ENCODE results near the gene JMJD7. TPM values are rescaled to one million over a fixed set of nuclear protein-coding genes. Genes with fewer than 3 reads are reported as not detected.

The JMJD7 gene
- total RNA-seq, 1 experiment from 2014 or later = 11.7 TPM

GRCh38 chr15:41870689-41871081 is 42.8 kb downstream of the JMJD7 start:
- no peaks in the 10 kb centered on the region for H3K4me1 ChIP-seq (replicated peaks; ENCODE audit: insufficient read depth)
- CTCF ChIA-PET = no interaction called here
- H3K9me3 ChIP-seq (ENCODE audit: insufficient read depth, low read depth) = no peaks in the 10 kb centered on the region
- no peaks in the 10 kb centered on the region for H3K27me3 ChIP-seq (ENCODE audit: insufficient read depth, low read depth)
- H2AFZ ChIP-seq = no peak overlapping the region
- H3K4me3 ChIP-seq = no peak overlapping the region
- no peaks in the 10 kb centered on the region for H3K79me2 ChIP-seq (ENCODE audit: low read depth)
- H4K20me1 ChIP-seq (ENCODE audit: insufficient read depth) = no peaks in the 10 kb centered on the region
- no peak overlapping the region for H3K4me2 ChIP-seq
- POLR2A ChIA-PET (ENCODE audit: unreplicated experiment) = interaction anchor here (0.6 to 0.7 kb wide), 4 partner anchors 10 to 669 kb away, joined by 3 to 18 read pairs (median 6); no protein-coding TSS in a partner anchor
- no TSS peak for BruUV-seq (replicated peaks)
- no peak overlapping the region for H3K27ac ChIP-seq
- TF ChIP-seq EZH2 (IDR thresholded peaks at IDR 0.05; ENCODE audit: low read depth) = no peak
- TF ChIP-seq, protein P1, sequence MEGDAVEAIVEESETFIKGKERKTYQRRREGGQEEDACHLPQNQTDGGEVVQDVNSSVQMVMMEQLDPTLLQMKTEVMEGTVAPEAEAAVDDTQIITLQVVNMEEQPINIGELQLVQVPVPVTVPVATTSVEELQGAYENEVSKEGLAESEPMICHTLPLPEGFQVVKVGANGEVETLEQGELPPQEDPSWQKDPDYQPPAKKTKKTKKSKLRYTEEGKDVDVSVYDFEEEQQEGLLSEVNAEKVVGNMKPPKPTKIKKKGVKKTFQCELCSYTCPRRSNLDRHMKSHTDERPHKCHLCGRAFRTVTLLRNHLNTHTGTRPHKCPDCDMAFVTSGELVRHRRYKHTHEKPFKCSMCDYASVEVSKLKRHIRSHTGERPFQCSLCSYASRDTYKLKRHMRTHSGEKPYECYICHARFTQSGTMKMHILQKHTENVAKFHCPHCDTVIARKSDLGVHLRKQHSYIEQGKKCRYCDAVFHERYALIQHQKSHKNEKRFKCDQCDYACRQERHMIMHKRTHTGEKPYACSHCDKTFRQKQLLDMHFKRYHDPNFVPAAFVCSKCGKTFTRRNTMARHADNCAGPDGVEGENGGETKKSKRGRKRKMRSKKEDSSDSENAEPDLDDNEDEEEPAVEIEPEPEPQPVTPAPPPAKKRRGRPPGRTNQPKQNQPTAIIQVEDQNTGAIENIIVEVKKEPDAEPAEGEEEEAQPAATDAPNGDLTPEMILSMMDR (conservative IDR thresholded peaks at IDR 0.05) = no peak
- H3F3A ChIP-seq (ENCODE audit: insufficient read depth, low read depth) = no peaks in the 10 kb centered on the region
- DNase-seq = peak in 1 of 2 experiments; percentile 37
- no peaks in the 10 kb centered on the region for H3K9me2 ChIP-seq (ENCODE audit: insufficient read depth)
- H3K36me3 ChIP-seq (ENCODE audit: low read depth) = no peaks in the 10 kb centered on the region
- intact Hi-C loops (cut with micrococcal nuclease; ENCODE audit: unreplicated experiment) = no loop called here

- Histone ChIP-seq H4K20me1 (ENCODE audit: insufficient read depth) (no peaks in the 10 kb centered on the region), H3K4me1 (replicated peaks; ENCODE audit: insufficient read depth) (no peaks in the 10 kb centered on the region), H3K4me3 (no peak overlapping the region), H3K4me2 (no peak overlapping the region), H3K27ac (no peak overlapping the region), H3K27me3 (ENCODE audit: insufficient read depth, low read depth) (no peaks in the 10 kb centered on the region), H3K36me3 (ENCODE audit: low read depth) (no peaks in the 10 kb centered on the region), H3F3A (ENCODE audit: insufficient read depth, low read depth) (no peaks in the 10 kb centered on the region), H3K9me2 (ENCODE audit: insufficient read depth) (no peaks in the 10 kb centered on the region), H3K9me3 (ENCODE audit: insufficient read depth, low read depth) (no peaks in the 10 kb centered on the region), H3K79me2 (ENCODE audit: low read depth) (no peaks in the 10 kb centered on the region), H2AFZ (no peak overlapping the region)
- CTCF ChIA-PET = no interaction called here
- DNase-seq = no peak
- no TSS peak for BruUV-seq (replicated peaks)
- no peak for TF ChIP-seq EZH2 (IDR thresholded peaks at IDR 0.05; ENCODE audit: low read depth)
- TF ChIP-seq, protein P1 (conservative IDR thresholded peaks at IDR 0.05) = no peak
- intact Hi-C loops (cut with micrococcal nuclease; ENCODE audit: unreplicated experiment) = no loop called here
- POLR2A ChIA-PET (ENCODE audit: unreplicated experiment) = interaction anchor here (0.6 to 0.7 kb wide), 3 partner anchors 10 to 668 kb away, joined by 6 to 18 read pairs (median 7); no protein-coding TSS in a partner anchor
These were observed 43.4 kb downstream of the JMJD7 start for GRCh38 chr15:41871175-41871905.

DNA sequence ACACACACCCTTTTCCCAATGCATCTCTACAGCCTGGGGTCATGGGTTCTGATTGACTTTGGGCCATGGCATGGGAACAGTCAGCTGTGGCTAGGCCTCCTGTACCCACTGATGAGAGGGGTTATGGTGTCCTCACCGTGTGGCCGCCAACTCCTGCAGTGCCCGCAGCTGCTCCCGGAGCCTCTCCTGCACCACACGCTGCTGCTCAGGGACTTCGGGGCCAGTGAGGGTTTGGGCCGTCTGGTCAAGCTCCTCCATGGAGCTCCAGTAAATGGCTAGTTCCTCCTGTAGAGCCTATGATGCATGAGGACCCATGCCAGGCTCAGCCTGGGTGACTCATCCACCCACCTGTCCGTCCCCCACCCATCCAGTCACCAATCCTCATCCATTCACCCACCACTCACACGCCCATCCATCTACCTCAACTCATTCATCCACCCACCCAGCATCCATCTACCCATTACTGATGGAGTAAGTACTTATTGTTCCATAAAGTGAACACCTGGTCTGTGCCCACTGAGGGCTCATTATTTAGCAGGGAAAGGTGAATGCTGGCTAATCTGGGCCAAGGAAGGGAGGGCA is 44.4 kb downstream of the JMJD7 start:
- DNase-seq = no peak
- CTCF ChIA-PET = no interaction called here
- POLR2A ChIA-PET (ENCODE audit: unreplicated experiment) = no interaction called here

More for the DNA sequence above, 44.4 kb downstream of the JMJD7 start:
- no peaks in the 10 kb centered on the region for H3K9me2 ChIP-seq (ENCODE audit: insufficient read depth)
- TF ChIP-seq, protein P1 (conservative IDR thresholded peaks at IDR 0.05) = no peak
- TF ChIP-seq EZH2 (IDR thresholded peaks at IDR 0.05; ENCODE audit: low read depth) = no peak
- no peak overlapping the region for H3K4me2 ChIP-seq
- H3K27ac ChIP-seq = no peak overlapping the region
- H3K36me3 ChIP-seq (ENCODE audit: low read depth) = no peaks in the 10 kb centered on the region
- H4K20me1 ChIP-seq (ENCODE audit: insufficient read depth) = no peaks in the 10 kb centered on the region
- BruUV-seq (replicated peaks) = no TSS peak
- no peaks in the 10 kb centered on the region for H3K79me2 ChIP-seq (ENCODE audit: low read depth)
- H3K4me1 ChIP-seq (replicated peaks; ENCODE audit: insufficient read depth) = no peaks in the 10 kb centered on the region
- no peaks in the 10 kb centered on the region for H3K9me3 ChIP-seq (ENCODE audit: insufficient read depth, low read depth)
- intact Hi-C loops (cut with micrococcal nuclease; ENCODE audit: unreplicated experiment) = no loop called here
- no peak overlapping the region for H2AFZ ChIP-seq
- no peaks in the 10 kb centered on the region for H3K27me3 ChIP-seq (ENCODE audit: insufficient read depth, low read depth)
- H3F3A ChIP-seq (ENCODE audit: insufficient read depth, low read depth) = no peaks in the 10 kb centered on the region
- no peak overlapping the region for H3K4me3 ChIP-seq
